PFSK-1 (cell line): Measurements from ENCODE around the gene ARHGEF7.

Source experiments
- FOXP2 ChIP-seq: optimal IDR thresholded peaks from 2 replicates; pipeline ENCODE3; 2011; ENCODE audit warnings: borderline replicate concordance, control low read depth, inconsistent platforms; ENCODE audit not compliant: insufficient read depth; ENCODE audit errors: extremely low read length, extremely low read depth
- POLR2AphosphoS5 ChIP-seq: IDR thresholded peaks from 2 replicates; pipeline ENCODE4 v1.6.1; 2012; ENCODE audit warnings: low read depth, mild to moderate bottlenecking, control low read depth, low read length, moderate library complexity
- SIN3A ChIP-seq: IDR thresholded peaks from 2 replicates; pipeline ENCODE4 v1.6.1; 2012; ENCODE audit warnings: mild to moderate bottlenecking, low read length, moderate library complexity, borderline replicate concordance; ENCODE audit not compliant: insufficient read depth
- TAF1 ChIP-seq: IDR thresholded peaks from 2 replicates; pipeline ENCODE4 v1.6.1; 2012; ENCODE audit warnings: low read length, control low read depth, borderline replicate concordance; ENCODE audit not compliant: insufficient read depth
- TF ChIP-seq, protein P1 (sequence below), 2 experiments: IDR thresholded peaks; 2 replicates each; pipeline versions ENCODE4 v1.6.1 to v1.8.0; 2011 to 2012; ENCODE audit warnings: low read depth in 2 of 2, low read length in 2 of 2, control low read depth in 1 of 2, inconsistent platforms in 1 of 2, mild to moderate bottlenecking in 1 of 2, moderate library complexity in 1 of 2; ENCODE audit not compliant: insufficient read depth in 1 of 2

The ARHGEF7 gene

DNA sequence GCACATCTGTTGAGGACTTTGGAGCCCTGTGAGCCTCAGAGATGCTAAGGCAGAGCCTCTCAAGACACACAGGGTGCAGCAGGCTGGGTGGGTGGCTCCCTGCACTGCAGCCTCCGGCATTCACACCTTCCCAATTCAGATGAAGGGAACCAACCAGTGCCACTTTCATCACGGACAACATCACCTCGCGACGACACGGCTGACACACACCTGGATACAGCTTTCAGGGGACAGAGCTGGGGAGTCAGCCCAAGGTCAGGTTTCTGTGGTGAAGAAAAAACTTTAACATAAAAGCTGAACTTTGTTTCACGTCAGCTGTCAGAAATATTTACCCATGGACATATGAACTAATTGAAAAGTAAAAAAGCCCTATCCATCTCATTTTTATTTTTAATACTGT is 24.9 kb upstream of the ARHGEF7 start:
- TF ChIP-seq, protein P1, sequence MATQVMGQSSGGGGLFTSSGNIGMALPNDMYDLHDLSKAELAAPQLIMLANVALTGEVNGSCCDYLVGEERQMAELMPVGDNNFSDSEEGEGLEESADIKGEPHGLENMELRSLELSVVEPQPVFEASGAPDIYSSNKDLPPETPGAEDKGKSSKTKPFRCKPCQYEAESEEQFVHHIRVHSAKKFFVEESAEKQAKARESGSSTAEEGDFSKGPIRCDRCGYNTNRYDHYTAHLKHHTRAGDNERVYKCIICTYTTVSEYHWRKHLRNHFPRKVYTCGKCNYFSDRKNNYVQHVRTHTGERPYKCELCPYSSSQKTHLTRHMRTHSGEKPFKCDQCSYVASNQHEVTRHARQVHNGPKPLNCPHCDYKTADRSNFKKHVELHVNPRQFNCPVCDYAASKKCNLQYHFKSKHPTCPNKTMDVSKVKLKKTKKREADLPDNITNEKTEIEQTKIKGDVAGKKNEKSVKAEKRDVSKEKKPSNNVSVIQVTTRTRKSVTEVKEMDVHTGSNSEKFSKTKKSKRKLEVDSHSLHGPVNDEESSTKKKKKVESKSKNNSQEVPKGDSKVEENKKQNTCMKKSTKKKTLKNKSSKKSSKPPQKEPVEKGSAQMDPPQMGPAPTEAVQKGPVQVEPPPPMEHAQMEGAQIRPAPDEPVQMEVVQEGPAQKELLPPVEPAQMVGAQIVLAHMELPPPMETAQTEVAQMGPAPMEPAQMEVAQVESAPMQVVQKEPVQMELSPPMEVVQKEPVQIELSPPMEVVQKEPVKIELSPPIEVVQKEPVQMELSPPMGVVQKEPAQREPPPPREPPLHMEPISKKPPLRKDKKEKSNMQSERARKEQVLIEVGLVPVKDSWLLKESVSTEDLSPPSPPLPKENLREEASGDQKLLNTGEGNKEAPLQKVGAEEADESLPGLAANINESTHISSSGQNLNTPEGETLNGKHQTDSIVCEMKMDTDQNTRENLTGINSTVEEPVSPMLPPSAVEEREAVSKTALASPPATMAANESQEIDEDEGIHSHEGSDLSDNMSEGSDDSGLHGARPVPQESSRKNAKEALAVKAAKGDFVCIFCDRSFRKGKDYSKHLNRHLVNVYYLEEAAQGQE (IDR thresholded peaks at IDR 0.05; ENCODE audit: insufficient read depth in 1 of 2, low read depth in 2 of 2, low read length in 2 of 2) = no peak
- TF ChIP-seq SIN3A (no peak), FOXP2 (no peak), TAF1 (no peak), POLR2AphosphoS5 (no peak)

DNA sequence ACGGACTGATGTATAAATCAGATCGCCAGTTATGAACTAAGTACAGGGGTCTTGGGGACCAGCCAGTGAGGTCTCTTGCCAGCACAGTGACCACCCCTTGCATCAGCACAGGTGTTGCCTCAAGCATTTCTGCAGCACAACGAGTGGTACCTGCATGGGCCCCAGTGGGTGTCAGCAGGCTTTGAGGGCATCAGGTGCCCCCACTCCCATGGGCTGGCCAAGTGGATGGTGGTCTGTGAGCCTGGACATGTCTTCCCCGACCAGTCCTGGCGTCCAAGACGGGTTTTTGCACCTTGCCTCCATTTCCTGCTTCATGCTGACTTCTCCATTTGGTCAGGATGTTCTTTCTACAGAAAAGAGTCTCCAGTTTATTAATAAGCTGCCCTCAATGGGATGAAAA is 22.4 kb upstream of the ARHGEF7 start:
- no peak for TF ChIP-seq SIN3A

DNA sequence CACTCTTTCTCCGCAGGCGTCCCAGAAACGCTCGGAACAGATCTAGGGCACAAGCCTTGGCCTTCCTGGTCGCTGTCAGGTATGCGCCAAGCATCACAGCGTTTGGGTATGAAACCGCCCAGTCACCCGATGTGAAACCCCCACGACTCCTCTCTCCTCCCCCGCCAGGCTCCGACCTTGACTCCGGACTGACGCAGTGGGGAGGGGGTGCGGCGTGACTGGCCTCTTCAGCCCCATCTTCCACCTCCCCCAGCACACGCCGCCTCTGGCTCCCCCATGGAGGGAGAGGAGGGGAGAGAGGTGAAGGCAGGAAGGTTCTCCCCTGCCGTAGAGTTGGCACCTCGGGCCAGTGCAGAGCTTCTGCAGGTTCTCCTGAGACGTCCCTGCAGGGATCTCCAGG is 22.0 kb upstream of the ARHGEF7 start:
- TF ChIP-seq TAF1 = no peak
- no peak for TF ChIP-seq POLR2AphosphoS5
- TF ChIP-seq, protein P1 (IDR thresholded peaks at IDR 0.05; ENCODE audit: insufficient read depth in 1 of 2, low read depth in 2 of 2, low read length in 2 of 2) = no peak
- no peak for TF ChIP-seq SIN3A
- no peak for TF ChIP-seq FOXP2

DNA sequence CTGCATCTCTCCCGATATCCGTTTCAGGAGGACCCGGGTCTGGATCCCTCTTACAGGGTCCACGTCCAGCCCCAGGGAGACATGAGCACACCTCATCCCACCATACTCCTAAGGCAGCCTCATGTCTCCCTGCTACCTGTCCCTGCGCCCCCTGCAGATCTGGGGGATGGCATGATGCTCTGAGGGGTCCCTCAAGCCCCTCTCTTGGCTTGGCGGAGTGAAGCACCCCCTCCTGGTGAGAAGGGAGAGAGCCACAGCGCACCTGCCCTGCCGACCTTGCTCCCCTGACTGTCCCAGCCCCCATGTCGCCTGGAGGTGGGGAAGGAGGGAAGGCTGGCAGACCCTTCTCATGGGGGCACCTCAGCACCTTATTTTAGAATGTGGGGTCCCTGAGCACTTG is 21.5 kb upstream of the ARHGEF7 start:
- TF ChIP-seq FOXP2 (no peak), POLR2AphosphoS5 (no peak), SIN3A (no peak), TAF1 (no peak)
- TF ChIP-seq, protein P1 (IDR thresholded peaks at IDR 0.05; ENCODE audit: insufficient read depth in 1 of 2, low read depth in 2 of 2, low read length in 2 of 2) = no peak

DNA sequence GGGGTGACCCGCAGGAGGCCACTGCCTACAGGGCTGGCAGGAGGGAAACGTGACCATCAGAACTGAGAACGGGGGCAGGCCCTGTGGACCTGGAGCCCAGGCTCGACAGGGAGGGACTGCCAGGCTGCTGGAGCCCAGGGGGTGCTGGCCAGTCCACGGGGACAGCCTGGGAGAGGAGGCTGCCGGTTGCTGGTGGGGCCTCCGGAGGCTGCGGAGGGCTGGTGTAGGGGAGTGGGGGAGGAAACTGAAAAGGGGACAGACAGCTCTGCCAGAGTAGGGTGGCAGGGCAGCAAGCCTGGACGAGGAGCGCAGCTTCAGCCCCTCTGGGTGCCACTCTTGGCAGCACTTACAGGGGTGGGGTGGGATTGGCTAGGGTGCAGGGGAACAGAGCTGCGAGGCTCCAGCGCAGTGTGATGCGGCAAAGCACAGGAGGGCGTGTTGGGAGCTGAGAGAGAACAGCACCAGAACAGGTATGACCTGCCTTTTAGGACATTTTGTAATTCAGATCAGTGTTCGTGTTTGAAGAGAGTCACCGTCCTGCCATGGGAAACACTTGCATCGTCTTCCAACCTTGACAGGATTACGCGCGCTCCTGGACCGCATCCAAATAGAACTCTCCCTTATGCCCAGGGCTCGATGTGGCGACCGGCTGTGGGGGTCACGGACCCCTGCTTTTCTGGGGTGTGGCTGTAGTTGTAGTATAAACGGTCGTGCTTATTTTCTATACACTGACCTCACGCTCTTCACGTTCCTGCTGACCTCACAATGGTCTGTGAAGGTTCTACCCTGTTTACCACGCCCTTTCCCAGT is 19.9 kb upstream of the ARHGEF7 start:
- TF ChIP-seq POLR2AphosphoS5 (no peak), TAF1 (no peak), FOXP2 (no peak), SIN3A (no peak)
- TF ChIP-seq, protein P1 (IDR thresholded peaks at IDR 0.05; ENCODE audit: insufficient read depth in 1 of 2, low read depth in 2 of 2, low read length in 2 of 2) = no peak
